ENCODE data around the gene RALGDS.
"Not testable (repeated sequence)": the region's sequence is repeated elsewhere in the genome, so short reads cannot be mapped to it uniquely, and the experiment has no call there.

Gene RALGDS

DNA sequence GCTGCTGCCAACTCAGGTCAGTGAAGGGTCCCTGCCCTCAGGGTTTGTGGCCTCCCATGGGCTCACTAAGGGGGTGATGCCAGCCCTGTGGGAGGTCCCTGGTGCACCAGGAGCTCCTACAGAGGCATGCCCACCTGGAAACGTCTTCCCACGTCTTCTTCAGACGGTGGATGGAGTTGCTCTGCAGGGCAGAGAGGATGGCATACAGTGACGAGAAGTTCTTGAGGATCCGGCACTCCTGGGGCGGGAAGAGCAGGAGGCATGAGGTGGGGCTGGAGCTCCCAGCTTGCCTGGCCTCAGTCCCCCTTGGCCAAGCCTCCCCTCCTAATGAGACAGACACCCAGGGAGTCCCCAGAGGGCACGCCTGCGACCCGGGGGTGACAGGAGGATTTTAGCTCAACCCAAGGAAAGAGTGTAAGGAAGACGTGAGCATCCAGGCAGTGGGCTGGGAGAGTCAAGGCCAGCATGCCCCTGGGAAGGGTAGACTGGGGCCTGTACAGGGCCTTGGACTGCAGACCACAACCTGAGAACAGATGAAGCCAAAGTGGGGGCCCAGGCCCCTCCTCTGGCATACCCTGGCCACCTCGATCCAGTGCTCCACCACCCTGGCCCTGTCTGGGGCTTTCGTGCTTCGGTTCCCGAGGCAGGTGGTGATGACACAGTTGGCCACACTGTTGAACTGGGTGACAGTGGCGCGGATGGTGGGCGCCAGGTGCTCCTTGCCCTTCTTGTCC, 14.4 kb downstream of the RALGDS start:
- no peak for DNase-seq (ENCODE audit: low spot score)

DNA sequence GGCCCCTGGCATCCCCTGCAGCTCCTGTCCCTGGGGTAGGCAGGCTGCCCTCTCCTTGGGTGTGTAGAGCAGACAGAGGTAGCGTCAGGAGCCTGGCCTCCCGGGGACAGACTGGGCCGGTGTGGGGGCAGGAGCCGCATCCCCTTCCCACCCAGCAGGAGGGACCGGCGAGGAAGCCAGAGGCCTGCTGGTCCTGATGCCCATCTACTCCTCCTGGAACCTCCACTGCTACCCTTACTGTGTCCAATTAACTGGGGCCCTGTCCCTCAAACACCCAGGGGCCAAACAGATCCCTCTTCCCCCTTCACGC, 15.6 kb downstream of the RALGDS start:
- no peak for DNase-seq (ENCODE audit: low spot score)

GRCh38 chr9:133104718-133105460, 16.2 kb downstream of the RALGDS start:
- DNase-seq (ENCODE audit: low spot score), result no peak

DNA sequence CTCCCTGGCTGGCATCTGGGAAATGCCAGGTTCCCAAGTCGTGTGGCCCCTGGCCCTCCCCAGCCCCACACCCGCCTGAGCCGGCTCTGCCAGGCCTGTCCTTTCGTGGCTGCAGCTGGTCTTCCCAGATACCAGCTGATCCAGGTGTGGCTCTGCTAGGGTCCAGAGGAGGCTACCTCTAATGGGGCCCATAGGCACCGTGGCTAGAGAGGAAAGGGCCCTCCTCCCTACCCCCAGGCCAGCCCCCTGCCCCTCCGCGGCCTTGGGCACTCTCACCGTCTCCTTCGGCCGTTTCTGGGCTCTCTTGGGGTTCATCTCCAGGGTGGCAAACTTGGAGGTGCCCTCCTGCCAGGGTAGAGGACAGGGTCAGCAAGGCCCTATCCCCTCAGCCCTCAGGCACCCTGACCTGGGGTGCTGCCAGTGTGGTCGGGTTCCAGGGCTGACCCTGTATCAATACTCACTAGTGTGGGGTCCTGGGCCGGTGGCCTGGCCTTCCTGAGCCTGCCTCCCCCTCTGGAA, 17.0 kb downstream of the RALGDS start:
- DNase-seq (ENCODE audit: low spot score), result no peak

- peak; percentile 53 for DNase-seq (ENCODE audit: low spot score)
Measured at GRCh38 chr9:133103183-133103986, 17.7 kb downstream of the RALGDS start.

GRCh38 chr9:133102190-133103021, 18.6 kb downstream of the RALGDS start:
- DNase-seq (ENCODE audit: low spot score), result no peak

- no peak for DNase-seq (ENCODE audit: low spot score)
Measured at GRCh38 chr9:133101356-133102189, 19.5 kb downstream of the RALGDS start.

- no peak for DNase-seq (ENCODE audit: low spot score)
Measured at GRCh38 chr9:133100506-133101355, 20.3 kb downstream of the RALGDS start.

GRCh38 chr9:133099726-133100505, 21.1 kb downstream of the RALGDS start:
- DNase-seq (ENCODE audit: low spot score), result no peak

DNA sequence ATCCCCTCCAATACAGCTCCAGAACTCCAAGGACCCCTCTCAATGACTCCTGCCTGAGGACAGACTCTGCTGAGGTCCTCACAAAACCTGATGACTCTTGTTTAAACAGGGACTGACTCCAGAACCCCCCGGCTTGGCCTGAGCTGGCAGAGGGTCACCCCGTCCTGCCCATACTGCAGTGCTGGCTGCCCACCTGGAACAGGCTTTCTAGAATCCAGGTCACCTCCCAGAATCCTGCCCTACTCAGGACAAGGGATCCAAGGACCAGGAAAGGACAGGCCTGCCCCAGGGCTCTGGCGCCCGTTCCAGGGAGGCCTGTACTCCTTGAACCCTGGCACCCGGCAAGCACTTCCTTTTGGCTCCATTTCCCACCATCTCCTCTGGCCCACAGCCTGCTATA, 22.2 kb downstream of the RALGDS start:
- no peak for DNase-seq (ENCODE audit: low spot score)

DNA sequence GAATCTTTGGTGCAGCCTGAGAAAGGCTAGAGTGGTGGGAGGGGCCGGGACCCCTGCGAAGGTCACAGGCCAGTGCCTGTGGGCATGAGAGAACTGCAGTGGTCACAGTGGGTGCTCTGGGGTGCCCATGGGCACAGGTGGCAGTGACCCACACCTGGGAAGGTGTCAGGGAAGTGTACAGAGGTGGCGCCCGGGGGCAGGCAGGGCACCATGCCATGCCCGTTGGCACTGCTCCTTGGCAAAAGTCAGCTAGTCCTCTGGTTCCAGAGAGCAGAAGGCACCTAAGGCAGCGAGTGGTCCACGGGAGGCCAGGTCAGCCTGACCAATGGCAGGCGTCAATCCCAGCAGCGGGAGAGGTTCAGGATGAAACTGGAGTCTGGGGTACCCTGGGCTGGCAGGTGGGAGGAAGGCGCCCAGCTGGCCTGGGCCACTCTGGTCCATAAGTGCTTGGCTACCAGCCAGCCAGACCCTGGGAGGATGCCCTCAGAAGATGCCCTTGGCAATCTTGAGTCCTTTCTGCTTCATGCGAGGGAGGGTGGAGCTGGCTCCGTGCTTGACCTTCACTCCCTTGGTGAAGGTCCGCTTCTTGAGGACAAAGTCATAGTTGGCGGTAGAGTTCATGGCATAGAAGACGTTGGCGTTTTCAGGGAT, 22.8 kb downstream of the RALGDS start:
- DNase-seq (ENCODE audit: low spot score), result no peak

DNA sequence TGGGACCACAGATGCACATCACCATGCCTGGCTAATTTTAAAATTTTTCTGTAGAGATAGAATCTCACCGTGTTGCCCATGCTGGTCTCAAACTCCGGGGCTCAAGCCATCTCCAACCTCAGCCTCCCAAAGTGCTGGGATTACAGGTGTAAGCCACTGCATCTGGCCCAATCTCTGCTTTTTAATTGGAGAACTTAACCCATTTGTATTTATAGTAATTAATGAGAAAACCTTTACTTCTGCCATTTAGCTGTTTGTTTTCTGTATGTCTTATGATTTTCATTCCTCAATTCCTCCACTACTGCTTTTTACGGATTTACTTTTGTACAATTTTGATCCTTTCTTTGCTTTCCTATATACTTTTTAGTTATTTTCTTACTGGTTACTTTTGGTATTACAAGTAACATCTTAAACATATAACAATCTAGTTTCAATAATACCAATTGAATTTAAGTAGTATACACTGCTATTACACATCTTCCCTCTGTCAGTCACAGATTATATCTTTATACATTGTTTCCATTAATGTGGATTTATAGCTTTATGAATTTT, 26.1 kb downstream of the RALGDS start:
- no peak for DNase-seq (ENCODE audit: low spot score)

- not testable (repeated sequence) for DNase-seq (ENCODE audit: low spot score)
Measured at GRCh38 chr9:133094351-133094750, 26.7 kb downstream of the RALGDS start.

DNA sequence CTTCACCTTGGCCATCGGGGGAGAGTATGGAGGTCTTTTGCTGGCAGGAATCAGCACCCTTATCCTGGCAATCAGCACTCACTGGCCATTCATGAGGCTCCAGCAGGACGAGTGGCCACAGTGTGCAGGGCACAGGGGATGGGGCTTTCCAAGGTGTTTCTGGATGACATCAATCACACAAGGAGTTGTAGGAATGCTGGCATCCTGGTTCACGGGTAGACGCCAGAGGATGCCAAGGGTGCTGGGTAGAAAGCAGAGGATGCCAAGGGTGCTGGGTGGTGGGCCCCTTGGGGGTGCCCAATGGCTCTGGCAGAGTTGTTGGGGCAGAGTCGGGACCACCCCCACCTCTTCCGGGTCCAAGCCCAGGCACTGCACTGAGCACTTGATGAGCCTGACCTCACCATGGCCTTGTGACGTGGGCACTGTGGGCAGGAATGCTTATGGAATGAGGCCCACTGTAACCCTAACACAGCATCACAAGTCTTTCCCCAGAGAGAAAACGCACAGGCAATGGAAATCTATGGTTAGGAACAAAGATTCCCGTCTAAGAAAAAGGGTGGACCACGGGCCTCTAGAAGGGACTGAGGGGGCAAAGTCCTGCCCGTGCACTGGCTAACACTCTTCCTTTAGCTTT, 30.2 kb downstream of the RALGDS start:
- DNase-seq (ENCODE audit: low spot score), result no peak

DNA sequence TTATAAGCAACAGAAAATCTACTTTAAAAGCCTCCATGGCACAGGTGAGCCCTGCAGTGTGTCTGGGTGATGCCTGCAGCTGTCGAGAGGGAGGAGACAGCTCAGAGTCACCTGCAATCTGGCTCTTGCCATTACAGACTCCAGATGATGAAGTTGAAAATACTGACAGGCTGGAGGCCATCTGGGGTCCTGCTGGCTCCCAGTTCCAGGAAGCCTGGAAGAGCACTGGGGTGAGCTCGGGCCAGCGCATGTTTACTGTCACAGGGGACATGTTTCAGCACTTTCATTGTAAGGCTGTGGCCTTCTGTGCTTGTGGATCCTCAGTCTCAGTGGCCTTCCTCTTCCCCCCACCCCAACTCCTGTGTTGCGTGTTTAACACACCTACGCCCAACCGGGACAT, 30.9 kb downstream of the RALGDS start:
- no peak for DNase-seq (ENCODE audit: low spot score)

DNA sequence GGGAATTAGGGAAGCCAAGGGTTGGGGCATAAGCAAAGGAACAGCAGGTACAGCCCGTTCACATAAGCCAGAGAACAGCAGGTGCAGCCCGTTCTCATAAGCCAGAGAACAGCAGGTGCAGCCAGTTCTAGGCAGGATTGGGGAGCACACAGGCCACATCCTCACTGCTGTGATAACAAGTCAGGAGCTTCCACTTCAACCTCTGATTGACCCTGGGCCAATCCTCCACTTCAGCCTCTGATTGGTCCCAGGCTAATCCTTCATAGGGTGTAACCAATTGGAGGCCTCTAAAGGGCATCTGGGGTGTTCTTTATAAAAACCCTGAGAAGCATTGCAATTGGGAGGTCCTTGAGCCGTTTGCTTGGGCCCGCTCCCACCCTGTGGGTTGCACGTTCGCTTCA, 31.8 kb downstream of the RALGDS start:
- DNase-seq (ENCODE audit: low spot score), result no peak

- no peak for DNase-seq (ENCODE audit: low spot score)
Measured at GRCh38 chr9:133088756-133089155, 32.3 kb downstream of the RALGDS start.
